GM23338 (cell line): ENCODE measurements around the gene CACNB4. TPM values are rescaled to one million over a fixed set of nuclear protein-coding genes. Genes with fewer than 3 reads are reported as not detected.
A peak's percentile ranks its signal among the peaks of the same experiment; 100 is the strongest.

ENCODE experiments used
- ATAC-seq: fragments of 200-7000 bp; cut with Tn5 transposase; 3 replicates; pipeline ENCODE4 v1.9.1; 2020
- DNase-seq: peaks from one replicate; pipeline ENCODE4 v3.0.0-alpha.2; 2015; ENCODE audit warnings: low spot score
- H2AFZ ChIP-seq: fragments of 200-600 bp; sonication (generic); 2 replicates; pipeline ENCODE4 v1.8.0; 2016; ENCODE audit warnings: antibody characterized with exemption, mild to moderate bottlenecking, moderate library complexity
- H3F3A ChIP-seq: fragments of 200-600 bp; sonication (generic); replicated peaks from 2 replicates; pipeline ENCODE4 v1.8.0; 2017; ENCODE audit warnings: antibody characterized with exemption, mixed run types, low read depth
- H3K27ac ChIP-seq: fragments of 200-600 bp; sonication (generic); 2 replicates; pipeline ENCODE4 v1.6.1; 2016; ENCODE audit warnings: low read depth
- H3K27me3 ChIP-seq: fragments of 200-600 bp; sonication (generic); 2 replicates; pipeline ENCODE4 v1.8.0; 2016; ENCODE audit warnings: mild to moderate bottlenecking, mixed run types, moderate library complexity; ENCODE audit not compliant: insufficient read depth
- H3K36me3 ChIP-seq: fragments of 200-600 bp; sonication (generic); 2 replicates; pipeline ENCODE4 v1.8.0; 2016; ENCODE audit warnings: mild to moderate bottlenecking; ENCODE audit not compliant: insufficient read depth
- H3K4me1 ChIP-seq: fragments of 200-600 bp; sonication (generic); 2 replicates; pipeline ENCODE4 v1.8.0; 2016; ENCODE audit warnings: mild to moderate bottlenecking, moderate library complexity; ENCODE audit not compliant: insufficient read depth
- H3K4me2 ChIP-seq: fragments of 200-600 bp; sonication (generic); 2 replicates; pipeline ENCODE4 v1.7.1; 2017; ENCODE audit warnings: mixed run types
- H3K4me3 ChIP-seq: fragments of 200-600 bp; sonication (generic); 2 replicates; pipeline ENCODE4 v1.6.1; 2016; ENCODE audit warnings: mixed run types
- H3K79me2 ChIP-seq: fragments of 200-600 bp; sonication (generic); replicated peaks from 2 replicates; pipeline ENCODE4 v1.8.0; 2017; ENCODE audit warnings: mild to moderate bottlenecking; ENCODE audit not compliant: insufficient read depth
- H3K9me2 ChIP-seq: fragments of 200-600 bp; sonication (generic); 2 replicates; pipeline ENCODE4 v1.8.0; 2017; ENCODE audit not compliant: insufficient read depth
- H4K20me1 ChIP-seq: fragments of 200-600 bp; sonication (generic); replicated peaks from 2 replicates; pipeline ENCODE4 v1.8.0; 2017; ENCODE audit warnings: mild to moderate bottlenecking; ENCODE audit not compliant: insufficient read depth
- H3K27ac Mint-ChIP-seq: 2 replicates; pipeline ENCODE4 v1.8.0; 2020; ENCODE audit warnings: inconsistent platforms, mild to moderate bottlenecking, moderate library complexity, mixed read lengths
- H3K27me3 Mint-ChIP-seq: 3 replicates; pipeline ENCODE4 v1.8.0; 2022; ENCODE audit warnings: low read depth, mild to moderate bottlenecking, moderate library complexity, mixed read lengths, inconsistent platforms; ENCODE audit not compliant: insufficient read depth, poor library complexity
- H3K36me3 Mint-ChIP-seq: 3 replicates; pipeline ENCODE4 v1.8.0; 2021; ENCODE audit warnings: low read depth, mild to moderate bottlenecking, inconsistent platforms, moderate library complexity, mixed read lengths
- H3K4me1 Mint-ChIP-seq: 3 replicates; pipeline ENCODE4 v1.8.0; 2020; ENCODE audit warnings: mild to moderate bottlenecking, inconsistent platforms, mixed read lengths
- H3K4me3 Mint-ChIP-seq: 3 replicates; pipeline ENCODE4 v1.8.0; 2021; ENCODE audit warnings: moderate library complexity, mild to moderate bottlenecking, inconsistent platforms, mixed read lengths
- H3K9me3 Mint-ChIP-seq: 3 replicates; pipeline ENCODE4 v1.8.0; 2020; ENCODE audit warnings: moderate library complexity, mild to moderate bottlenecking, inconsistent platforms, mixed read lengths
- CREB1 ChIP-seq: fragments of 250-450 bp; sonication (Bioruptor Pico); IDR thresholded peaks from 2 replicates; pipeline ENCODE4 v1.5.0; 2020; ENCODE audit warnings: low read depth, mild to moderate bottlenecking, moderate library complexity
- CTCF ChIP-seq, 2 experiments: fragments of 200-600 bp in 1 of 2; sonication (generic) in 1 of 2; conservative IDR thresholded peaks; 2 replicates each; pipeline versions ENCODE4 v1.5.1 to v1.6.1; 2016 to 2017; ENCODE audit warnings: antibody characterized with exemption in 2 of 2, low read depth in 2 of 2, mild to moderate bottlenecking in 2 of 2, moderate library complexity in 1 of 2
- EZH2 ChIP-seq: fragments of 200-600 bp; sonication (generic); IDR thresholded peaks from one replicate; pipeline ENCODE4 v1.8.0; 2017; ENCODE audit warnings: antibody characterized with exemption, mild to moderate bottlenecking, low read depth; ENCODE audit not compliant: unreplicated experiment
- EZH2phosphoT487 ChIP-seq: fragments of 200-600 bp; sonication (generic); IDR thresholded peaks from one replicate; pipeline ENCODE4 v1.8.1; 2018; ENCODE audit warnings: antibody characterized with exemption; ENCODE audit not compliant: unreplicated experiment
- JUNB ChIP-seq: IDR thresholded peaks from one replicate; pipeline ENCODE4 v1.6.1; 2016; ENCODE audit warnings: antibody characterized with exemption; ENCODE audit not compliant: unreplicated experiment
- NANOG ChIP-seq: IDR thresholded peaks from 2 replicates; pipeline ENCODE4 v1.6.1; 2016; ENCODE audit warnings: antibody characterized with exemption, borderline replicate concordance
- POLR2AphosphoS5 ChIP-seq: IDR thresholded peaks from 2 replicates; pipeline ENCODE4 v1.6.1; 2016; ENCODE audit warnings: antibody characterized with exemption, low read depth
- REST ChIP-seq: IDR thresholded peaks from one replicate; pipeline ENCODE4 v1.6.1; 2018; ENCODE audit warnings: antibody characterized with exemption; ENCODE audit not compliant: unreplicated experiment
- STAT1 ChIP-seq: IDR thresholded peaks from one replicate; pipeline ENCODE4 v1.6.1; 2016; ENCODE audit warnings: antibody characterized with exemption; ENCODE audit not compliant: unreplicated experiment
- ZNF114 ChIP-seq: fragments of 250-450 bp; sonication (Bioruptor Pico); IDR thresholded peaks from 2 replicates; pipeline ENCODE4 v1.5.0; 2020; ENCODE audit warnings: mild to moderate bottlenecking, moderate library complexity
- ZNF331 ChIP-seq: fragments of 250-450 bp; sonication (Bioruptor Pico); IDR thresholded peaks from 2 replicates; pipeline ENCODE4 v1.5.0; 2020; ENCODE audit warnings: low read depth, mild to moderate bottlenecking, moderate library complexity
- ZNF462 ChIP-seq: fragments of 250-450 bp; sonication (Bioruptor Pico); IDR thresholded peaks from 2 replicates; pipeline ENCODE4 v1.5.0; 2020; ENCODE audit warnings: mild to moderate bottlenecking, moderate library complexity
- polyA plus RNA-seq: library from polyadenylated mRNA; unstranded; fragments of >200 nt; fragmentation: Nextera tagmentation; extraction: Ambion mirVana; gene quantifications from 2 replicates; pipeline ENCODE4 v1.2.1, GENCODE V29; 2016
- total RNA-seq: library from RNA; depleted of rRNA; stranded (reverse); fragments of >200 nt; shearing (Covaris generic); gene quantifications from 2 replicates; pipeline ENCODE4 v1.2.3, GENCODE V29; 2014

CACNB4 gene
- total and polyA plus RNA-seq, 2 experiments from 2014 or later: 4.0 to 9.8 TPM

- Histone ChIP-seq H3K79me2 (0 out of 2 replicates have a peak, but pooled peaks cover 4% of the 10 kb centered on the region), H4K20me1 (no peaks in the 10 kb centered on the region), H3K9me2 (peaks cover 3% of the 10 kb centered on the region; the same call in 1 of the 2 replicates), H3K27ac (peak overlapping the region; percentile 43), H3K36me3 (no peaks in the 10 kb centered on the region), H3K4me2 (peak overlapping the region; percentile 59), H3F3A (peaks cover 7% of the 10 kb centered on the region; the same call in 1 of the 2 replicates), H3K4me1 (peaks cover 39% of the 10 kb centered on the region), H2AFZ (no peak overlapping the region), H3K27me3 (no peaks in the 10 kb centered on the region), H3K4me3 (no peak overlapping the region)
- Mint-ChIP-seq H3K4me3 (peak overlapping the region; percentile 20; the same call in 1 of the 3 replicates), H3K27ac (no peak overlapping the region; the same call in 1 of the 2 replicates), H3K27me3 (peaks cover 2% of the 10 kb centered on the region), H3K9me3 (no peaks in the 10 kb centered on the region), H3K4me1 (peaks cover 42% of the 10 kb centered on the region), H3K36me3 (peaks cover 3% of the 10 kb centered on the region; the same call in 1 of the 3 replicates)
- DNase-seq (peak; percentile 80), ATAC-seq (peak; percentile 82)
- TF ChIP-seq EZH2 (no peak), ZNF331 (CRISPR knock-in tag) (no peak), ZNF462 (CRISPR knock-in tag) (0 out of 2 replicates have a peak, but pooled peaks have one; percentile 50), POLR2AphosphoS5 (no peak), ZNF114 (no peak), JUNB (no peak), EZH2phosphoT487 (no peak), STAT1 (no peak), CREB1 (CRISPR knock-in tag) (no peak), NANOG (peak; percentile 99), CTCF (conservative IDR thresholded peaks at IDR 0.05; ENCODE audit: low read depth in 2 of 2) (no peak), REST (no peak)
These were observed 48.5 kb downstream of the CACNB4 start for GRCh38 chr2:152050341-152050740.
